ES-I3 (cell line): ENCODE results near the gene CLASP1.
"Not testable (repeated sequence)": the region's sequence is repeated elsewhere in the genome, so short reads cannot be mapped to it uniquely, and the experiment has no call there.

Experiments used
- H3K36me3 ChIP-seq: 2 replicates; pipeline ENCODE4 v1.6.1; 2013; ENCODE audit warnings: mild to moderate bottlenecking, low read length, control low read depth, moderate library complexity; ENCODE audit not compliant: insufficient read depth
- H3K4me1 ChIP-seq: 2 replicates; pipeline ENCODE4 v1.6.1; 2013; ENCODE audit warnings: mild to moderate bottlenecking, control low read depth, low read length; ENCODE audit not compliant: insufficient read depth
- H3K9ac ChIP-seq: 2 replicates; pipeline ENCODE4 v1.6.1; 2013; ENCODE audit warnings: low read depth, mild to moderate bottlenecking, low read length, moderate library complexity
- H3K9me3 ChIP-seq: 2 replicates; pipeline ENCODE4 v1.6.1; 2013; ENCODE audit warnings: mild to moderate bottlenecking, low read length, moderate library complexity; ENCODE audit not compliant: control insufficient read depth, insufficient read depth

CLASP1 gene

DNA sequence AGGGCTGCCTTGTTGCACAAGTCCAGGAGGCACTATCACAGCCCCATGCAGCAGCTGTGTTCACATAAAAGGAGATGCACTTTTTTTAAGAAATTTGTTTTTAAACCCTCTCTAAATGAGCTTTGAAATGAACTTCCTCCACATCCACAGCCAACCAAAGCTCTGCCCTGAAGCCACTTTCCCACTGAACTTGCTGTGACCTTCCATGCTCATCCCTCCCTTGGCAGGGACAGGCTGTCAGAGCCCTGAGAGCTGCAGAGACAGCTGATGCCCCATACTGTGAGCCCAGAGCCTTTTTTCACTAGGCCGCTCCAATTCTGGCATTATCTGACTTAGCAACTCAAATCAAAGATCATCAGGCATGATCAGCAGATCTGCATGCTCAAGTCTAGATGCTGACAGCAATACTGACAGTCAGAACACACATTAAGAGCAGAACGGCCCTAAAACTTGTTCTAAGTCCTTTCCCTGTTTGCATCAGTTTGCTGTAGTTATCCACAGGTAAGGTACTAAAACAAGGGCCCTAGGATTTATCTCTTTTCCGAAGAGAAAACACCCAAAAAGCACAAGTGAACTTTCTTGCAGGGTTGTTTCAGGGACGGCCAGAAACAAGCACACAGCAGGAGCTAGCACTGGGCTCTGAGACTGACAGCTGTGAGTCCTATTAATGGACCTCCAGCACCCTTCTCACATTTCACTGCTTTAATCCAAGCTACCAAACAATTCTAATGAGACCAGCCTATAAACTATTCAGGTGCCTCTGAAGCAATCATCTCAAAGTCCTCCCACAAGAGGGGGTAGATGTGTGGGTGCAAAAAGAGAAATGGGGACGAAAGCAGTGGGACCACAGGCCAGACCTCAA, 83.6 kb downstream of the CLASP1 start:
- H3K4me1 ChIP-seq: no peaks in the 10 kb centered on the region
- H3K9me3 ChIP-seq: peaks cover 5% of the 10 kb centered on the region; the same call in 1 of the 2 replicates
- no peak overlapping the region for H3K9ac ChIP-seq
- H3K36me3 ChIP-seq: peaks cover 3% of the 10 kb centered on the region; the same call in 1 of the 2 replicates

DNA sequence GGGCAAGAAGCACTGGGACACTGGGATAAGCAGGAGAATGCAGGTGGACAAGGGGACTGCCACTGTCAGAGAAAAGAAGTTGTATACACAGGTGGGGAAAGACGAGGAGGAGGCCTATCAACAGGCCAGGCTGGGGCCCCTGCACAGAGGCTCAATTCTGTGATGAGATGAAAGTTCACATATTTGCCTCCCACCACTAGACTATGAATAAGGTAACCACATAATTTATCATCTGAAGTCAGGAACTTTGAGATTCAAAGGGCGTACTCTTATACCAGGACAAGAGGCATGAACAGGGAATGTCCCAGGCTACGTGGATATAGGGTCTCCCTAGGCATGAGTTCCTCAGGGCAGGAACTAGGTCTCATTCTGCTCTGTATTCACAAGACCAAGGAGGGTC, 84.4 kb downstream of the CLASP1 start:
- Histone ChIP-seq H3K36me3 (peaks cover 3% of the 10 kb centered on the region; the same call in 1 of the 2 replicates), H3K9ac (no peak overlapping the region), H3K9me3 (peaks cover 5% of the 10 kb centered on the region; the same call in 1 of the 2 replicates), H3K4me1 (no peaks in the 10 kb centered on the region)

DNA sequence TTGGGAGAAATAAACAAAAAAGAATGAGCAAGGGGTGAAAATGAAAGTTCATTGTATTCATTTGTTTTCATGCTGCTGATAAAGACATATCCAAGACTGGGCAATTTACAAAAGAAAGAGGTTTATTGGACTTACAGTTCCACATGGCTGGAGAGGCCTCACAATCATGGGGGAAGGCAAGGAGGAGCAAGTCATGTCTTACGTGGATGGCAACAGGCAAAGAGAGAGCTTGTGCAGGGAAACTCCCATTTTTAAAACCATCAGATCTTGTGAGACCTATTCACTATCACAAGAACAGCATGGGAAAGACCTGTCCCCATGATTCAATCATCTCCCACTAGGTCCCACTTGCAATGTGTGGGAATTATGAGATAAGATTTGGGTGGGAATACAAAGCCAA, 85.5 kb downstream of the CLASP1 start:
- not testable (repeated sequence) for H3K36me3 ChIP-seq, H3K9me3 ChIP-seq, H3K9ac ChIP-seq, H3K4me1 ChIP-seq

DNA sequence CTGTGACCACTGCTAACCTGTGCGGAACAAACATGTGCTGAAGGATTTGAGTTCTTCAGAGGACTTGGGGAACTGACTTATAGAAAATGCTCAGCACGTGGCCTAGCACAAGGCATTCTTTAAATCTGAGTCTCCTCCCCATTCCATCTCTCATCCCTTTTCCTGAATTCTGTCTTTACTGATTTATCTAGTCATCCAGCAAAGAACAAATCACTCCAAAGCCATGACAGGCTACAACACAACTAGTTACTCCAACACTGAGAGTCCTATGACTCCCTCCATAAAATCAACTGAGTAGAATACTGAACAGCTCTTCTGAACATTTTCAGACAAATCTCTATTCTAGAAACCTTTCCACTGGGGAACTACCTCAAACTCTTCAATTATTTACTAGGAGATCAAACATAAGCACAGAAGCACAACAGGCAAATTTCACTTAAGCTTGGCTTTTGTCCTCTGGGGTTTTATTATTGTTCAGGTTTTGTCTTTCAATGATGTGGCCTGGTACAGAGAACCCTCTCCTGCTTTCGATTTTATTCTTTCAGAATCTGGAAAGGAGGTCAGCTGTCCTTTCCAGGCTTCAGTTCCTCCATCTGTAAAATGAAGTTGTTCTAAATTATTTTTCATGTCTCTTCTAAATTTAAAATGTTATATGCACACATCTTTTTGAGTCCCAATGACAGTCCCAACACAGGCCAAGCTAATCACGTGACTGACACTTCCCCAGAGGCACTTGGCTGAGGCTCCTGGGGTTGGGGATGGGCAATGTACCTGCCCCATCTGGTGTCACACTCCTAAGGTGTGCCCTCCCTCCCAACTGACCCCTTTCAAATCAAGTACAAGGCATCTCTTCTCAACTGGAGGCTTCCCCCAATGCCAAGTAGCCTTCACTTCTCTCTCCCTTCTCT, 86.7 kb downstream of the CLASP1 start:
- peaks cover 5% of the 10 kb centered on the region; the same call in 1 of the 2 replicates for H3K9me3 ChIP-seq
- peaks cover 3% of the 10 kb centered on the region; the same call in 1 of the 2 replicates for H3K36me3 ChIP-seq
- H3K9ac ChIP-seq: no peak overlapping the region

DNA sequence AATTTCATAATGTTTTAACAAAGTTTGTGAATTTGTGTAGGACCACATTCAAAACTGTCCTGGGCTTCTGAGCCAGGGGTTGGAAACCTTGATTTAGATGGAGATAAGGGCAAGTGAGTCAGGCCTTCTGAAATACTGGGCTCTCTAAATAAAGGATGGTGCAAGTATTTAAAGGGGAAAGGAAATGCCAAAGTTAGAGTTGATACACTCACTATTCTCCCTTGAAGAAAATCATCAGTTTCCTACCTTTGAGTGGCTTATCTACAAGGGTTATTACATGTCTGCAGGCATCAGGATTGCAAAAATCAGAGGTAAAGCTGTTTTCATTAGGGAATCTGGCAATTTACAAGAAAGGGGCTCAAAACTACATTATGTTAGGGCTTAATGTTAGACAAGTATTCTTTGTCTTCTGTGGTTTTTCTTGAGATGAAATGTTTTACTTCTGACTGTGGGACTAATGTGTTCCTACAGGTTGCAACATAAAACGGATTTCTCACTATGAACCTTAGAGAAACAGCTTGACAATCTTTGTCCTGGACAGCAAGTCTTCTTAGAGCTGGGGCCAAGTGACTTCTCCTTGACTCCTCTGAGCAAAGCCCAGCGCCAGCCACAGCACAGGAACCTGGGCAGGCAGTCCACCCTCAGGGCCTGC, 87.5 kb downstream of the CLASP1 start:
- H3K36me3 ChIP-seq: peaks cover 3% of the 10 kb centered on the region; the same call in 1 of the 2 replicates
- no peaks in the 10 kb centered on the region for H3K4me1 ChIP-seq
- H3K9ac ChIP-seq: no peak overlapping the region
- peaks cover 5% of the 10 kb centered on the region; the same call in 1 of the 2 replicates for H3K9me3 ChIP-seq

More for the DNA sequence above, 86.7 kb downstream of the CLASP1 start:
- no peaks in the 10 kb centered on the region for H3K4me1 ChIP-seq

DNA sequence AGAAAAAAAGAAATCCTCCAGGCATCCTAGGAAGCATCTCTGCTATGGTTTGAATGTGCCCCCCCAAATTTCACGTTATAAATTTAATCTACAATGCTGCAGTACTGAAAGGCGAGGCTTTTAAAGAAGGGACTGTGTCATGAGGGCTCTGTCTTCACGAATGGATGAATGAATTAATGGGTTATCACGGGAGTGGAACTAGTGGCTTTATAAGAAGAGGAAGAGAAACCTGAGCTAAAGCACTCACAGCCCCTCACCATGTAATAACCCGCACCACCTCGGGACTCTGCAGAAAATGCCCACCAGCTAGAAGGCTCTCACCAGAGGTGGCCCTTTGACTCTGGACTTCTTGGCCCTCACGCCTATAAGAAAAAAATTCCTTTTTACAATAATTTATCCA, 90.9 kb downstream of the CLASP1 start:
- H3K4me1 ChIP-seq: peaks cover 8% of the 10 kb centered on the region; the same call in 1 of the 2 replicates
- no peaks in the 10 kb centered on the region for H3K9me3 ChIP-seq
- H3K9ac ChIP-seq: no peak overlapping the region
- no peaks in the 10 kb centered on the region for H3K36me3 ChIP-seq

DNA sequence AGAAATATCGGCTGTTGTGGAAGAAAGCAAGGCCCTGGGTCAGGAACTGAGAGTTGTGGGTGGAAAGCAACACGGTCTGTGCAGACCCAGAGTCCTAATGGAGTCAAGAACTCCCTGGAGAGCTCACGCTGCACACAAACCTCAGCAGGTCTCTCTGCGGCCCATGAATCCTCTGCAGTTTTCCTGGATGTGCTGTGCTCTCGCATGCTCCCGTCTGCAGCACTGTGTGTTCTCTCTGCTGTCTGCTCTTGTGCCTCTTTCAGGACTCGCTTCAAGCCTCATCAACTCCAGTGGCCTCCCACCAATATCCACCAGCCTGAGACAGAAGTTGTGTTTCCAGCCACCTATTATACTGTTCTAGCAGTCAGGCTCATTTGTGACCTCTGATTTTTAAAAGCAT, 94.3 kb downstream of the CLASP1 start:
- no peak overlapping the region for H3K9ac ChIP-seq
- H3K36me3 ChIP-seq: no peaks in the 10 kb centered on the region
- H3K4me1 ChIP-seq: peaks cover 8% of the 10 kb centered on the region; the same call in 1 of the 2 replicates
- H3K9me3 ChIP-seq: no peaks in the 10 kb centered on the region

DNA sequence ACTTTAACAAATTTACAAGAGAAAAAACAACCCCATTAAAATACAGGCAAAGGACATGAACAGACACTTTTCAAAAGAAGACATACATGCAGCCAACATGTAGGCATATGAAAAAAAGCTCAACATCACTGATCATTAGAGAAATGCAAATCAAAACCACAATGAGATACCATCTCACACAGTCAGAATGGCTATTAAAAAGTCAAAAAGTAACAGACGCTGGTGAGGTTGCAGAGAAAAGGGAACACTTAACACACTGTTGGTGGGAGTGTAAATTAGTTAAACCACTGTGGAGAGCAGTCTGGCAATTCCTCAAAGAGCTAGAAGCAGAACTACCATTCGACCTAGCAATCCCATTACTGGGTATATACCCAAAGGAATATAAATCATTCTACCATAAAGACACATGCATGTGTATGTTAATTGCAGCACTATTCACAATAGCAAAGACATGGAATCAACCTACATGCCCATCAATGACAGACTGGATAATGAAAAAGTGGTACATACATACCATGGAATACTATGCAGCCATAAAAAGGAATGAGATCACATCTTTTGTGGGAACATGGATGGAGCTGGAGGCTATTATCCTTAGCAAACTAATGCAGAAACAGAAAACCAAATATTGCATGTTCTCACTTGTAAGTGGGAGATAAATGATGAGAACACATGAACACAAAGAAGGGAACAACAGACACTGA, 96.6 kb downstream of the CLASP1 start:
- not testable (repeated sequence) for H3K9ac ChIP-seq, H3K4me1 ChIP-seq, H3K36me3 ChIP-seq, H3K9me3 ChIP-seq

DNA sequence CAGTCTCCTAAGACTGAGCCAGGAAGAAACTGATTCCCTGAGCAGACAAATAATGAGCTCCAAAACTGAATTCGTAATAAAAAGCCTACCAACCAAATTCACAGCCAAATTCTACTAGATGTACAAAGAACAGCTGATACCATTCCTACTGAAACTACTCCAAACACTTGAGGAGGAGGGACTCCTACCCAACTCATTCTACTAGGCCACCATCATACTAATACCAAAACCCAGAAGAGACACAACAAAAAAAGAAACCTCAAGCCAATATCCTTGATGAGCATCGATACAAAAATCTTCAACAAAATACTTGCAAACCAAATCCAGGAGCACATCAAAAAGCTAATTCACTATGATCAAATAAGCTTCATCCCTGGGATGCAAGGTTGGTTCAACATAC, 98.6 kb downstream of the CLASP1 start:
- no peaks in the 10 kb centered on the region for H3K9me3 ChIP-seq
- H3K36me3 ChIP-seq: no peaks in the 10 kb centered on the region
- H3K4me1 ChIP-seq: 0 out of 2 replicates have a peak, but pooled peaks cover 4% of the 10 kb centered on the region
- no peak overlapping the region for H3K9ac ChIP-seq

DNA sequence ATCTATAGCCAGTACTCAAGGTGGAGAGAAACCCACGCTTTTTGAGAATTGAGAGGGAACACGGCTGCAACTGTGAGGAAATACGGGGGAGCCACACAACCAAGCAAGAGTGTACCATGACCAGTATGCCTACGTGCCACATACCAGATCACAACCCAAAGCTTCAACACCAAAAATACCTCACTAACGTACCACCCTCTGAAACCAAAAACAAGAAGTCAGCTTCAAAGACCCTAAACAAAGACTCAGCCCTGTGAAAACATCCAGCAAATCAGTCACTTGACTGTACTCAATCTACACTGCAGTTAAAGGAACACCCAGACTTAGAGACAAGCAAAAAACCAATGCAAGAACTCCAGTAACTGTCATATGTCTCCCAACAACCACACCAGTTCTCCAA, 101.6 kb downstream of the CLASP1 start:
- Histone ChIP-seq H3K9me3 (no peaks in the 10 kb centered on the region), H3K36me3 (no peaks in the 10 kb centered on the region), H3K4me1 (peaks cover 4% of the 10 kb centered on the region; the same call in 1 of the 2 replicates), H3K9ac (no peak overlapping the region)

DNA sequence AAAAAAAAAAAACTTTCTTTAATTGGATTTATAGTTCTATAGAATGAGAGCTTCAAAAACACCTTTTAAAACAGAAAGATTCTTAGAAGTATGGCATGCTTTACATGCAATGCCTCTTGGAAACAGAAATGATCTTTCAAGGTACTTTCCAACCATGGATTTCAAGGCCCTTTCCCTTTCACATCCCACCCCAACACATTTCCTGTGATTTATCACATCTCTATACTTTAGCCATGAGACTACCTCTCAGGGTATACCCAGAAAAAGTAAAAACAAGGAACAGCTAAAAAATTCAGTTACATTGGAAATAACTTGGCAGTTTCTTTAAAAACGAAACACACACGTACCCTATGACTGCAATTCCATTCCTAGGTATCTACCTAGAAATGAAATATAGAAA, 103.3 kb downstream of the CLASP1 start:
- Histone ChIP-seq H3K9me3 (no peaks in the 10 kb centered on the region), H3K4me1 (peaks cover 4% of the 10 kb centered on the region; the same call in 1 of the 2 replicates), H3K9ac (no peak overlapping the region), H3K36me3 (no peaks in the 10 kb centered on the region)

DNA sequence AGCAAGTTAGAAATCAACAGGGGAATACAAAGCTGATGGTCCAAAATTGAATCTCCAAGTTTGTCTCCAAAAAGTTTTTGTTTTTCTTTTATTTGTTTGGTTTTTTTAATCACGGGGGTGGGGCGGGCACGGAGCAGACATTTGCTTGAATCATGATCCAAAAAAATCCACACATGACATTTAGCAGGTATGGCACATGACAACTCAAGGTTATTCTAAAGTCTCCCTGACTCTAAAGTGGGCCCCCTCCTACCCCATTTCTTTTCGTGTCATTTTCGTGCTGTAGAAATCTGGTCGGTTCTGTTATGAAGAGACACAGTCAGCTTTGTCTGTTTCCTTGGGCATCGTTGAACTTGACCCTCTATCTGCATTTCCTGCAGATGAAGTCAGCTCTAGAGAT, 104.0 kb downstream of the CLASP1 start:
- no peaks in the 10 kb centered on the region for H3K36me3 ChIP-seq

DNA sequence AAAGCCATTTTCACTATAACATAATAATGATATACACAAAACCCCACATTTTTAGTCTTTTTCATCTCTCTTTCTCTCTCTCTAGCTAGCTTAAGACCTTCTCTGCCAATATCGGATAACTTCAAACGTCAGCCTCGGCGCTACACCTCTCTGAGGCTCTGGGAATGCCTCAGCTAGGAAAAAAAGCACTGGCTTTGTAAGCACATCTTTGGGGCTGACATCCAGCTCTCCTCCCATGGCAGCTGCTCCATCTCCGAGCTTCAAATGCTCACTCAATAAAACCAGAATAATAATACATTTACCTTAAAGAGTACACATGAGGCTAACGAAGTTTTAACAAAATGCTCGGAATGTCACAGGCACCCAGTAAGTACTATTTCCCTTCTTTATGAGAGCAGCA, 107.8 kb downstream of the CLASP1 start:
- Histone ChIP-seq H3K36me3 (no peaks in the 10 kb centered on the region), H3K4me1 (no peaks in the 10 kb centered on the region; the same call in 1 of the 2 replicates), H3K9ac (no peak overlapping the region), H3K9me3 (no peaks in the 10 kb centered on the region)

More for the DNA sequence above, 104.0 kb downstream of the CLASP1 start:
- peaks cover 4% of the 10 kb centered on the region; the same call in 1 of the 2 replicates for H3K4me1 ChIP-seq
- H3K9ac ChIP-seq: no peak overlapping the region
- H3K9me3 ChIP-seq: no peaks in the 10 kb centered on the region
